ENCODE data around the gene KANSL1L.

KANSL1L gene

DNA sequence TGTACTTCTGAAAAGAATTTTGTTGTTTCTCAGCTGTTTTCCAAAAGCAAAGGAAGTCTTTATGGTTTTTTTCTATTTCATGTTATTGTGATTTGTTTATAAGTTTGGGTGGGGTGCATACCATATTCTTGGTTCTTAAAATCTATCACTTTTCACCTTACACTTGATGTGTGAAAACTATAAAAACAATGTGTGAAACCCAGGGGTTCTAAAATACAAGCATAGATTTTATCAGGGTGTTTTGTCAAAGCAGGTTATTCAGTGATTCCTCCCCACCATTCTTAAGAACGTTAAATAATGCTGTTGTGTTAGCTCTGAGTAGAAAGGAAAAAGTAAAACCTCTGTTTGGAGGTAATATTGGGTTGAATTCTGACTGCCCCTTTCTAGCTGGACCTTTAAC lies 151.1 kb downstream of the KANSL1L start:
- H3K4me3 ChIP-seq (ENCODE audit: low read length) = no peak overlapping the region
- H3K4me1 ChIP-seq (ENCODE audit: low read length) = no peaks in the 10 kb centered on the region
- no peaks in the 10 kb centered on the region for H3K9me3 ChIP-seq (replicated peaks; ENCODE audit: insufficient read depth, low read length)
- peaks cover 33% of the 10 kb centered on the region for H3K36me3 ChIP-seq (replicated peaks; ENCODE audit: insufficient read depth, low read length)
- no peaks in the 10 kb centered on the region for H3F3A ChIP-seq (ENCODE audit: insufficient read depth, low read length)
- no peaks in the 10 kb centered on the region for H3K27me3 ChIP-seq (replicated peaks; ENCODE audit: insufficient read depth, low read length)
- H3K27ac ChIP-seq (ENCODE audit: low read length) = no peak overlapping the region
- H3K9me2 ChIP-seq (replicated peaks; ENCODE audit: insufficient read depth, low read length) = no peaks in the 10 kb centered on the region
- DNase-seq = no peak
- H4K20me1 ChIP-seq (ENCODE audit: insufficient read depth, low read length) = no peaks in the 10 kb centered on the region
- H3K4me2 ChIP-seq (ENCODE audit: low read depth, low read length) = no peak overlapping the region
- peaks cover 10% of the 10 kb centered on the region for H3K79me2 ChIP-seq (ENCODE audit: low read length)
- H2AFZ ChIP-seq (ENCODE audit: low read length) = no peak overlapping the region
- TF ChIP-seq EZH2 (optimal IDR thresholded peaks at IDR 0.05; ENCODE audit: low read depth, low read length) (no peak), EZH2phosphoT487 (IDR thresholded peaks at IDR 0.05; ENCODE audit: low read length) (no peak)
- TF ChIP-seq, protein P1, sequence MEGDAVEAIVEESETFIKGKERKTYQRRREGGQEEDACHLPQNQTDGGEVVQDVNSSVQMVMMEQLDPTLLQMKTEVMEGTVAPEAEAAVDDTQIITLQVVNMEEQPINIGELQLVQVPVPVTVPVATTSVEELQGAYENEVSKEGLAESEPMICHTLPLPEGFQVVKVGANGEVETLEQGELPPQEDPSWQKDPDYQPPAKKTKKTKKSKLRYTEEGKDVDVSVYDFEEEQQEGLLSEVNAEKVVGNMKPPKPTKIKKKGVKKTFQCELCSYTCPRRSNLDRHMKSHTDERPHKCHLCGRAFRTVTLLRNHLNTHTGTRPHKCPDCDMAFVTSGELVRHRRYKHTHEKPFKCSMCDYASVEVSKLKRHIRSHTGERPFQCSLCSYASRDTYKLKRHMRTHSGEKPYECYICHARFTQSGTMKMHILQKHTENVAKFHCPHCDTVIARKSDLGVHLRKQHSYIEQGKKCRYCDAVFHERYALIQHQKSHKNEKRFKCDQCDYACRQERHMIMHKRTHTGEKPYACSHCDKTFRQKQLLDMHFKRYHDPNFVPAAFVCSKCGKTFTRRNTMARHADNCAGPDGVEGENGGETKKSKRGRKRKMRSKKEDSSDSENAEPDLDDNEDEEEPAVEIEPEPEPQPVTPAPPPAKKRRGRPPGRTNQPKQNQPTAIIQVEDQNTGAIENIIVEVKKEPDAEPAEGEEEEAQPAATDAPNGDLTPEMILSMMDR (IDR thresholded peaks at IDR 0.05; ENCODE audit: low read length) = no peak
- H3K9ac ChIP-seq (ENCODE audit: low read length) = no peak overlapping the region

DNA sequence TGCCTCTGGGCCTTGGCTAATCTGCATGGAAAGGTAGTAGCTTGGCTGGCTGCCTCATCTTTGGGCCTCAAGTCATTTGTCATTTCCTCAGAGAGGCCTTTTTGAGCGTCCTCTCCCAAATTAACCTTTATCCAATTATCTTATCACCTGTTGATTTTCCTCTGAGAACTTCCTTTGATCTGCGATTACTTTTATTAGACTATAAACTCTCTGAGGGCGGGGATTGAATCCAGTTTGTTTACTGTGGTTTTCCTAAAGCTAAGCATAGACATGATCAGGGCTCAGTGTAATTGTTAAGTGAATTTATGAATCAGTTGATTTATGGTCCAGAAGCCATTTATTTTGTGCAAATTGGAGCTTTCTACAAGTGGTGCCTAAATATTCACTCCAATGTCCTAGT lies 161.3 kb downstream of the KANSL1L start:
- no peaks in the 10 kb centered on the region for H3K9me2 ChIP-seq (replicated peaks; ENCODE audit: insufficient read depth, low read length)
- H3K4me3 ChIP-seq (ENCODE audit: low read length) = no peak overlapping the region
- H3K4me1 ChIP-seq (ENCODE audit: low read length) = no peaks in the 10 kb centered on the region
- H3K4me2 ChIP-seq (ENCODE audit: low read depth, low read length) = no peak overlapping the region
- no peaks in the 10 kb centered on the region for H3K27me3 ChIP-seq (replicated peaks; ENCODE audit: insufficient read depth, low read length)
- no peak overlapping the region for H3K27ac ChIP-seq (ENCODE audit: low read length)
- TF ChIP-seq, protein P1 (IDR thresholded peaks at IDR 0.05; ENCODE audit: low read length) = no peak
- TF ChIP-seq EZH2 (optimal IDR thresholded peaks at IDR 0.05; ENCODE audit: low read depth, low read length) = no peak
- TF ChIP-seq EZH2phosphoT487 (IDR thresholded peaks at IDR 0.05; ENCODE audit: low read length) = no peak
- no peak overlapping the region for H2AFZ ChIP-seq (ENCODE audit: low read length)
- H4K20me1 ChIP-seq (ENCODE audit: insufficient read depth, low read length) = peaks cover 18% of the 10 kb centered on the region; the same call in 1 of the 2 replicates
- DNase-seq = no peak
- H3K9me3 ChIP-seq (replicated peaks; ENCODE audit: insufficient read depth, low read length) = no peaks in the 10 kb centered on the region
- H3F3A ChIP-seq (ENCODE audit: insufficient read depth, low read length) = no peaks in the 10 kb centered on the region
- peaks cover 97% of the 10 kb centered on the region for H3K79me2 ChIP-seq (ENCODE audit: low read length)
- no peaks in the 10 kb centered on the region; the same call in 1 of the 2 replicates for H3K36me3 ChIP-seq (replicated peaks; ENCODE audit: insufficient read depth, low read length)
- no peak overlapping the region for H3K9ac ChIP-seq (ENCODE audit: low read length)

DNA sequence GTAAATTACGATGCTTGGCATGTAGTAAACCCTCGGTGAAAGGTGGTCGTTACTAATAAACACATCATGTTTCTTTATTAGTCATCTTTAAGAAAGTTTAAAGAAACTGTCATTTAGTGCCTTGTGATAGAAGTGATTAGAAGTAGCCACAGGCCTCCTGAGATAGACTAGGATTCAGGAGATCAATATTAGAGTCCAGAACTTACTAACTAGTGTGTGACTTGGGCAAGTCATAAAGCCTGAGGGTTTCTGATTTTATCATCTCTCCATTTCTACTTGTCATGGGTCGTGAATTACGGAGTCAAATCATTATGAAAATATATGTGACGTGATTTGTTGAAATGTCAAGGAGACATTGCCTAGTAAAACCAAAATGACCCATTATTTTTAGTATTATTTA lies 162.1 kb downstream of the KANSL1L start:
- Histone ChIP-seq H3K79me2 (ENCODE audit: low read length) (peaks cover 98% of the 10 kb centered on the region), H3K4me2 (ENCODE audit: low read depth, low read length) (no peak overlapping the region), H3K4me3 (ENCODE audit: low read length) (no peak overlapping the region), H2AFZ (ENCODE audit: low read length) (no peak overlapping the region), H3K4me1 (ENCODE audit: low read length) (peaks cover 7% of the 10 kb centered on the region; the same call in 1 of the 2 replicates), H3K27ac (ENCODE audit: low read length) (no peak overlapping the region), H3K36me3 (replicated peaks; ENCODE audit: insufficient read depth, low read length) (no peaks in the 10 kb centered on the region; the same call in 1 of the 2 replicates), H4K20me1 (ENCODE audit: insufficient read depth, low read length) (peaks cover 19% of the 10 kb centered on the region; the same call in 1 of the 2 replicates), H3K9ac (ENCODE audit: low read length) (no peak overlapping the region), H3F3A (ENCODE audit: insufficient read depth, low read length) (no peaks in the 10 kb centered on the region), H3K27me3 (replicated peaks; ENCODE audit: insufficient read depth, low read length) (no peaks in the 10 kb centered on the region), H3K9me2 (replicated peaks; ENCODE audit: insufficient read depth, low read length) (no peaks in the 10 kb centered on the region), H3K9me3 (replicated peaks; ENCODE audit: insufficient read depth, low read length) (no peaks in the 10 kb centered on the region)
- no peak for DNase-seq
- TF ChIP-seq EZH2phosphoT487 (IDR thresholded peaks at IDR 0.05; ENCODE audit: low read length) = no peak
- TF ChIP-seq, protein P1 (IDR thresholded peaks at IDR 0.05; ENCODE audit: low read length) = no peak
- TF ChIP-seq EZH2 (optimal IDR thresholded peaks at IDR 0.05; ENCODE audit: low read depth, low read length) = no peak

All from MM.1S (cell line).